Measurements from ENCODE around the gene NOP14. TPM values are rescaled to one million over a fixed set of nuclear protein-coding genes. Genes with fewer than 3 reads are reported as not detected.
"Not testable (repeated sequence)": the region's sequence is repeated elsewhere in the genome, so short reads cannot be mapped to it uniquely, and the experiment has no call there.

NOP14 gene
- total and polyA plus RNA-seq, 7 donors = 24.7 to 48.1 (median 44.4) TPM

DNA sequence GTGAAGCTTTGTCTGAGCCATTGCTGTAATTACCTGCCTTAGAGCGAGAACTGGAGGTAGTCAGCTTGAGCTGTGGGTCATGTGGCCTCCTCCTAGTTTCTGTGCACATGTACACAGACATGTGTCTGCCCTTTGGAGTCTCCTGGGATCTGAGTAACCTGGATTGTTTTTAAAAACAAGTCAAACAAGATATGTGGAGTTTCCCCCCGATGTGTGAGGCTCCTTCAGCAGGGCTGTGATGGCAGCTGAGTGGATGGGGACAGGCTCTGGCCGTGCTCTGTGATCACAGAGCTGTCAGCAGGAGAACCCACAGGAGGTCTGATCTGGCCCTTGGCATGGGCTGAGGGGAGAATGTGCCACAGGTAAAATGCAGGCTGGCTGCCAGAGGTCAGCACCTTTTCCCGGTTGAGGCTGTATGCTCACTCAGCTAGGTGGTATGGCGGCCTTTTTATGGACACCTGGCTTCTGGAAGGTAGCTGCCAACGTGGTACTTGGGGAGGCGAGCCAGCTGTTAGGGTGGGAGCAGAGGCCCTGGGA, 38.4 kb downstream of the NOP14 start:
- TF ChIP-seq, protein P1, sequence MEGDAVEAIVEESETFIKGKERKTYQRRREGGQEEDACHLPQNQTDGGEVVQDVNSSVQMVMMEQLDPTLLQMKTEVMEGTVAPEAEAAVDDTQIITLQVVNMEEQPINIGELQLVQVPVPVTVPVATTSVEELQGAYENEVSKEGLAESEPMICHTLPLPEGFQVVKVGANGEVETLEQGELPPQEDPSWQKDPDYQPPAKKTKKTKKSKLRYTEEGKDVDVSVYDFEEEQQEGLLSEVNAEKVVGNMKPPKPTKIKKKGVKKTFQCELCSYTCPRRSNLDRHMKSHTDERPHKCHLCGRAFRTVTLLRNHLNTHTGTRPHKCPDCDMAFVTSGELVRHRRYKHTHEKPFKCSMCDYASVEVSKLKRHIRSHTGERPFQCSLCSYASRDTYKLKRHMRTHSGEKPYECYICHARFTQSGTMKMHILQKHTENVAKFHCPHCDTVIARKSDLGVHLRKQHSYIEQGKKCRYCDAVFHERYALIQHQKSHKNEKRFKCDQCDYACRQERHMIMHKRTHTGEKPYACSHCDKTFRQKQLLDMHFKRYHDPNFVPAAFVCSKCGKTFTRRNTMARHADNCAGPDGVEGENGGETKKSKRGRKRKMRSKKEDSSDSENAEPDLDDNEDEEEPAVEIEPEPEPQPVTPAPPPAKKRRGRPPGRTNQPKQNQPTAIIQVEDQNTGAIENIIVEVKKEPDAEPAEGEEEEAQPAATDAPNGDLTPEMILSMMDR (IDR thresholded peaks at IDR 0.05) = no peak
- Histone ChIP-seq H3K4me3 (no peak overlapping the region), H3K4me1 (peaks cover under 1% of the 10 kb centered on the region), H3K36me3 (ENCODE audit: insufficient read depth in 1 of 2, low read depth in 1 of 2) (peaks cover 6 to 83% of the 10 kb centered on the region in 2 donors), H3K9me3 (no peaks in the 10 kb centered on the region), H3K27me3 (ENCODE audit: insufficient read depth in 3 of 3, low read length in 2 of 3) (no peaks in the 10 kb centered on the region), H3K27ac (no peak overlapping the region)
- no peak for ATAC-seq
- WGBS, 3 donors = 83 to 85% (median 84%) methylated on average over 7 of the region's 7 CpGs
- DNase-seq = peak in 1 of 2 donors; percentile 27
- intact Hi-C loops (cut with DNase I) = no loop called here

GRCh38 chr4:2924286-2924685, 38.9 kb downstream of the NOP14 start:
- intact Hi-C loops (cut with DNase I) = no loop called here
- Histone ChIP-seq H3K27me3 (ENCODE audit: insufficient read depth in 3 of 3, low read length in 2 of 3) (no peaks in the 10 kb centered on the region), H3K36me3 (ENCODE audit: insufficient read depth in 1 of 2, low read depth in 1 of 2) (peaks cover 6 to 77% of the 10 kb centered on the region in 2 donors), H3K9me3 (no peaks in the 10 kb centered on the region), H3K4me3 (no peak overlapping the region), H3K27ac (no peak overlapping the region), H3K4me1 (no peaks in the 10 kb centered on the region)
- ATAC-seq (no peak), DNase-seq (peak in 1 of 2 donors; percentile 32)
- 78 to 89% (median 83%) methylated on average over 8 of the region's 8 CpGs for WGBS, 3 donors
- TF ChIP-seq, protein P1 (IDR thresholded peaks at IDR 0.05) = no peak

DNA sequence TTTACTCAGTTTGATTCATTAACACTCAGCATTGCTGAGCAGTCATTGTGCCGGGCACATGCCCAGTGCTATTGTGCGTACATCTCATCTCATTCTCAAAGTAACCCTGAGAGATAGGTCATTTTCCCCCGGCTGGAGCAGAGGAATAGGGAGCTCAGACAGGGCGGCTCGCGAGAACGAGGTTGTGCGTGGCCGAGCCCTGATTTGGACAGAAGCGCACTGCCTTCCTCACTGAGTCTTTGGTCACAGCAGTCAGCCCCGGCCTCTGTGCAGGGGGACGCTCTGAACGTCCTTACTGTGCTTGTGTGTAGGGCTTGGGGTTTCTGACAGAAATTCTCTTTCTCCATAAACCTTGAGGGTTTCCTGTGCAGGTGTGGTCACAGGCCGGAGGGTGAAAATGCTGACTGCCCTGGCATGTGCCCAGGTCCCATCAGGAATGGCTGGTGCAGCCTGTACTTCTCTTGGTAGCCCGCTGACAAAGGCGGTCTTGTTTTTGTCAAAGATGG, 39.5 kb downstream of the NOP14 start:
- DNase-seq (peak in 1 of 2 donors; percentile 22), ATAC-seq (no peak)
- no peaks in the 10 kb centered on the region for H3K27me3 ChIP-seq (ENCODE audit: insufficient read depth in 3 of 3, low read length in 2 of 3)
- H3K36me3 ChIP-seq (ENCODE audit: insufficient read depth in 1 of 2, low read depth in 1 of 2) = peaks cover 6 to 74% of the 10 kb centered on the region in 2 donors
- intact Hi-C loops (cut with DNase I) = no loop called here
- no peak overlapping the region for H3K4me3 ChIP-seq
- no peak overlapping the region for H3K27ac ChIP-seq
- TF ChIP-seq, protein P1 (IDR thresholded peaks at IDR 0.05) = no peak
- H3K4me1 ChIP-seq = no peaks in the 10 kb centered on the region
- WGBS, 3 donors = 88 to 90% (median 89%) methylated on average over 16 of the region's 16 CpGs
- no peaks in the 10 kb centered on the region for H3K9me3 ChIP-seq

DNA sequence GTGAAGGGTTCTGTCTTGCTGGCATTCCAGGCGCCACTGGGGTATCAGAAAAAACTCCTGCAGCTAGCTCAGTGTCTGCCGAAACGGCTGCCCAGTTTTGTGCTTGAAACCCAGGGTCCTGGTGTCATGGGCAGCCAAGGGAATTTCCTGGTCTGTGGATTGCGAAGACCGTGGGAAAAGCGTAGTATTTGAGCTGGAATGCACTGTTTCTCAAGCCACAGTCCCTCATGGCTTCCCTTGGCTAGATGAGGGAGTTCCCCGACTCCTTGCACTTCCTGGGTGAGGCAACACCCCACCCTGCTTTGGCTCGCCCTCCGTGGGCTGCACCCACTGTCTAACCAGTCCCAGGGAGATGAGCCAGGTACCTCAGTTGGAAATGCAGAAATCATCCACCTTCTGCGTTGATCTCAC, 40.1 kb downstream of the NOP14 start:
- DNase-seq = no peak
- TF ChIP-seq, protein P1 (IDR thresholded peaks at IDR 0.05) = no peak
- WGBS, 3 donors = 85 to 89% (median 86%) methylated on average over 10 of the region's 10 CpGs
- no peaks in the 10 kb centered on the region for H3K4me1 ChIP-seq
- H3K27me3 ChIP-seq (ENCODE audit: insufficient read depth in 3 of 3, low read length in 2 of 3) = no peaks in the 10 kb centered on the region
- H3K4me3 ChIP-seq = no peak overlapping the region
- peaks cover 6 to 74% of the 10 kb centered on the region in 2 donors for H3K36me3 ChIP-seq (ENCODE audit: insufficient read depth in 1 of 2, low read depth in 1 of 2)
- H3K9me3 ChIP-seq = no peaks in the 10 kb centered on the region
- ATAC-seq = no peak
- no peak overlapping the region for H3K27ac ChIP-seq
- intact Hi-C loops (cut with DNase I) = no loop called here

- intact Hi-C loops (cut with DNase I); H3K4me3 ChIP-seq; H3K9me3 ChIP-seq; DNase-seq; H3K27me3 ChIP-seq (ENCODE audit: insufficient read depth in 3 of 3, low read length in 2 of 3); H3K27ac ChIP-seq; H3K4me1 ChIP-seq; ATAC-seq: not testable (repeated sequence)
- WGBS, 3 donors = 55 to 69% (median 55%) methylated on average over 7 of the region's 7 CpGs
- peaks cover 6 to 74% of the 10 kb centered on the region in 2 donors for H3K36me3 ChIP-seq (ENCODE audit: insufficient read depth in 1 of 2, low read depth in 1 of 2)
Measured at GRCh38 chr4:2922453-2923101, 40.6 kb downstream of the NOP14 start.

- H3K9me3 ChIP-seq; H3K27me3 ChIP-seq (ENCODE audit: insufficient read depth in 3 of 3, low read length in 2 of 3); H3K4me3 ChIP-seq; DNase-seq; intact Hi-C loops (cut with DNase I); H3K4me1 ChIP-seq; ATAC-seq; H3K27ac ChIP-seq: not testable (repeated sequence)
- peaks cover 0 to 74% of the 10 kb centered on the region in 2 donors for H3K36me3 ChIP-seq (ENCODE audit: insufficient read depth in 1 of 2, low read depth in 1 of 2)
- WGBS, 3 donors = 95 to 97% (median 96%) methylated on average over 8 of the region's 8 CpGs
Measured at GRCh38 chr4:2918714-2919113, 44.5 kb downstream of the NOP14 start.

- H3K27ac ChIP-seq; intact Hi-C loops (cut with DNase I); H3K27me3 ChIP-seq (ENCODE audit: insufficient read depth in 3 of 3, low read length in 2 of 3); ATAC-seq; H3K4me3 ChIP-seq; H3K4me1 ChIP-seq; H3K9me3 ChIP-seq; DNase-seq: not testable (repeated sequence)
- H3K36me3 ChIP-seq (ENCODE audit: insufficient read depth in 1 of 2, low read depth in 1 of 2) = peaks cover 0 to 74% of the 10 kb centered on the region in 2 donors
- 72 to 84% (median 75%) methylated on average over 2 of the region's 2 CpGs for WGBS, 3 donors
Measured at GRCh38 chr4:2918300-2918699, 44.9 kb downstream of the NOP14 start.

All from psoas muscle (tissue), 8 donors.